GM15510 (cell line): ENCODE data around the gene KCTD1.

ENCODE experiments used
- POLR2A ChIP-seq: IDR thresholded peaks from 3 replicates; pipeline ENCODE4 v1.6.1; 2011; ENCODE audit warnings: borderline replicate concordance; ENCODE audit not compliant: insufficient read length; ENCODE audit errors: extremely low read depth

Gene KCTD1

DNA sequence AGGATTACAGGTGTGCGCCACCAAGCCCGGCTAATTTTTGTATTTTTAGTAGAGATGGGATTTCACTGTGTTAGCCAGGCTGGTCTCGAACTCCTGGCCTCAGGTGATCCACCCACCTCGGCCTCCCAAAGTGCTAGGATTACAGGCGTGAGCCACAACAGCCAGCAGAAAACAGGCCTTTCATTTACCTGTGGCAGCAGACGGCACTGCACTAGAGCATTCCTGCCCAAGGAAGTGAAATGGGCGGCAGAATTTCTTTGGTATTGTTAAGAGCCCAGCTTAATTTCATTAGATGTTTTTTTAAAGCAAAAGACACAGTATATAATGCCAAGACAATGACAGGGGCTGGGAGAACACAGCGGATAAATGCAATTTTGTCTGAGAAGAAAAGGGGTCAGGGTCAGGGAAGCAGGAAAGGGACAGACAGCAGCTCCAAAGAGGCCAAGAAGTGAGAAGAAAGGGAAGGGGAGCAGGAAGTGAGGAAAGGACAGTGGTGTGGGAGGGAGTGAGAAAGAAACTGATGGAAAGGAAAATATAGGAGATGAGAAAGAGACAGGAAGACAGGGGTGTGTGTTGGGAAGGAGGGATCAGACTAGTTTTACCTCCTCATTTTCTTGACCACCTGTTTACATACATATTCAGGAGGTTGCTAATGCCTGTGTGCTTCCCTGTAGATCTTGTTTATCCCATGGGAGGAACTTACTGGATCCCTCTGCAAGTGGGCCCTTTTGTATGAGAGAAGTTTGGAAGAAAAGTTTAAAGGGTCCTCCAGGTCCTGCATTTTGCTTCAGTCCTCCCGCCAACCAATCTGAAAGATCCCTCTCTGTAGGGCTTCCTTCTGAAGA lies 32.5 kb downstream of the KCTD1 start:
- TF ChIP-seq POLR2A, result no peak

DNA sequence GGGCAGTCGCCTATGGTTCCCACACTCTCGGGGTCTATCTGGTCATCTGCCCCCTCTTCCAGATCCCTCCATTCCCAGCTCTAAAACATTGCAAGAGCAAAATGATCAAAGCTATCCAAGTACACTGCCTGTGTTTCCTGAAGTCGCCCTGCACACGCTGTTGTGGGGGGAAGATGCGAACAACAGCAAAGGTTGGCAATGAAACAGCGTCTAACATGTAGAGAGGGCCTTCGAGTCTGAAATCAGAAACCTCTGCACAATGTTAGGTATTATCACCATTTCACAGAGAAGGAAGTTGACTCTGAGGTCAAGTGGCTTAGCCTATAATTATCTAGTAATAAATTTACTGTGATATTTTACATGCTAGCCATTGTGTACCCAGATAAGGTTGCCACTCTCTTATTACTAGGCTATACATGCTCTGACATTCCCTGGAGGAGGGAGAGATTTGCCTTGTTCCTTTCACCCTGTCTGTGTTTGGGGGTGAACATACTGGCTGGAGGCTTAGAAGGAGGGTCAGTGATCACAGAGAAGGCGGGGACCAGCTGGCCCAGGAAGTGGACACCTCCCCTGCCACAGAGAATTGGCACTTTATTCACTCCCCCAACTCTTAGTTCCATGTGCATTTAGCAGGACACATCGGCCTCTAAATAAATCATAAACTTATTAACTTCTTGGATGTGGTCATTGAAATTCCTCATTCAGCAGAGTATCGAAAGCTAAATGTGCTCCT lies 36.8 kb downstream of the KCTD1 start:
- TF ChIP-seq POLR2A, result no peak

DNA sequence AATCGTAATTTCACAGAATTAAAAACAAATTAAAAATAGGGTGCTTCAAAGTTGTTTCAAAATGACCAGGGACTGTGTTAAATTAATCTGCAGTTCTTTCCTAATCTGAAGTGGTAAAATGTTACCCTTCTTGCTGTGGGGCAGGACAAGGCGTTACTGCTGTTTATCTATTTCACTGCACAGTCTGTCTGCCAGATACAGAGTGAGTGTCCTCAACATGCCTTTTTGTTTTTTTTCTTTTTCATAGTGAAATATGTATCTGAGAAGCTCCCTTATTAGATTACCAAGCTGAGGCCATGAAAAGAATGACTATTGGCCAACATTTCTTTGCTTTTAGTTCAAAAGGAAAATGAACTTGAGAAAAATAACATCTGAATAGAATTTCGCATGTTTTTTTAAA lies 38.0 kb downstream of the KCTD1 start:
- TF ChIP-seq POLR2A, result no peak

DNA sequence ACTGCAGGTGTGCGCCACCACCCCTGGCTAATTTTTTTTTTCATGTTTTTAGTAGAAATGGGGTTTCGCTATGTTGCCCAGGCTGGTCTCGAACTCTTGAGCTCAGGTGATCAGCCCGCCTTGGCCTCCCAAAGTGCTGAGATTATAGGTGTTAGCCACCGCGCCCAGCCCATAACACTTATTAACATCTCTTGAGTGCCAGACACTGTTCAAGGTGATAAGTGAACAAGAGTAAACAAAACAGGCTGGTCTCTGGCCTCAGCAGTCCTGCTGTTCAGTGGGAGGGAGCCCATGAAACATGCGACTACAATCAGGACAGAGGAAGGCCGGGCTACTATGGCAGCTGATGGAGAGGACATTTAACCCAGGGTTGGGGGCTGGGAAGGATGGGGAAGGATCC lies 42.3 kb downstream of the KCTD1 start:
- TF ChIP-seq POLR2A, result no peak

DNA sequence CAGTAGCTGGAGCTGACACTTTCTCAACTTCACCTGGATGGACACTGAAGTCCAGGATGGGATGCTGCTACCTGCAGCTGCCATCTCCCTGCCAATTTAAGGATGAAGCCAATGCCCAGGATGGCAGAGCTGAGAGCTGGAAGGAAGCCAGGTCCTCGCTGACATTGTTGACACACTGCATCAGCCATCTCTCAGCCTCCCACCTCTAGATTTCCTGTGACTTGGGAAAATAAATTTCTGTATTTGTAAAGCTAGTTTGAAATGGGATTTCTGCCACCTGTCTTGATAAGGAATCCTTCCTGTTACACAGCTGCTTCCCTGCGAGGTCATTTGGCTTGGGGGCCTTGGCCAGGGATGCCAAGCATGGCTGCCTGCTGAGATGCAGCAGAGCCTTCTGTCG lies 43.5 kb downstream of the KCTD1 start:
- TF ChIP-seq POLR2A, result no peak

DNA sequence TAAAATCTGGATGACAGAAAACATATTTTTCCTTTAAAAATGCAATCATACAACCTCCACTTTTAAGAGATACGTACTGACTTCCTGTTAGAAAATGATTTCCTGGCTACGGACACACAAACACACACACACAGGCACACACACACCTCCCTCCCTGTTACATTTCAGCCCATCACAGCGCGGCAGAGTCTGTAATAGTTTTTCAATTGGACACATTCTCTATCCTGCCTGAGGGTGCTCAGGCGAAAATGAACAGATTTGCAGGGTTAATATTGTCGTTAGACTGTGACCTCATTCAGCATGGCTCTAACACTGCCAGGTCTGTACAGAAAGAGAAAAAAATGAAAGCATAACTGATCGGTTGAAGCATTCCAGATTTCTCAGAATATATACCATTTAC lies 45.0 kb downstream of the KCTD1 start:
- TF ChIP-seq POLR2A, result no peak

DNA sequence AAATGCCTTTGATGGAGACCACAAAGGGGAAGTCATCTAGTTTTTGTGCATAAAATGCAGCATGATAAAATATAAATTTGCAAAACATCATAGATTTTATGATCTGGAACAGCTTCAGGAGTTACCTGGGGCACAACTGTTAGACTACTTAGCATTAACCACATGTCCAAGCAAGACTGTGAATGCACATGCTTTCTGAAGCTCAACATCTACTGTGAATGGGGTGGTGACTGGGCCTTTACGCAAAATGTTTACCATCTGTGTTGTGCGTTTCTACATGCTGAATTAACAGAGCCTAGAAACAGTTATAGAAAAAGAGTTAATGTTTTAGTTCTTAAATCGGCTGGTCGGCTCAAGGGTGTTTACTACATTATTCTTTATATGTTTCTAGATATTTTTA lies 45.5 kb downstream of the KCTD1 start:
- TF ChIP-seq POLR2A, result no peak

DNA sequence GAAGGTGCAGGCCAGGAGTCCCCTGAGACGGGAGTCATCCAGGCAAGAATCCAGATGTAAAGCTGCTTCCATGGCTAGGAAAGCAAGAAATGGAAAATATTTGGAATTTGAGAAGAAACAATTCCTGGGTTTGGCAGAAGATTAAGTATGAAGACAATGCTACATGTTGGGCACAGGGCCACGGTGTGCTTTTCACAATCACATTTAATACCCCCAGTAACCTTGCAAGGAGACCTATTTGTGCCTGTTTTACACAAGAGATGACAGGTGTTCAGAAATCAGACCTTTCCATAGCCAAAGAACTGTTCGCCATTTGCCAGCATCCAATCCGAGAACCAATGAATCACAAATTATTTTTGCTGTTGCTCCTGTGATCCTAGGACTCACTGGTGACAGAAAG lies 50.5 kb downstream of the KCTD1 start:
- no peak for TF ChIP-seq POLR2A

DNA sequence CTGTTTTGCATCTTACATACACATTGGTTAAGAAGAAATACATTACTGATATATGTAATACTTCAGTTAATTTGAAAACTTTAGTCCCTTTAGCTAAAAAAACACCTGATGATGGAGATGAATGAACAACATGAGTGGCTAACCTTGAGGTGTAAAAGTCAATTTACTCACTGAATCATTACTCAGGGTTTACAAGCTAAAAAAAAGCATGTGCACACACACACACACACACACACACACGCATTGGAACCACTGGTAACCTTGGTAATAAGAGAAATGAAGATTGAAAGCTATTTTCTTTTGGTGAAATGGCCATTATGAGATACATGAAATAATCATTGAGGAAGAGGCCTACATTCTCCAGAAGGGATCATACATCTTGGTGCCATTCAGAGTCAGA lies 51.8 kb downstream of the KCTD1 start:
- no peak for TF ChIP-seq POLR2A

DNA sequence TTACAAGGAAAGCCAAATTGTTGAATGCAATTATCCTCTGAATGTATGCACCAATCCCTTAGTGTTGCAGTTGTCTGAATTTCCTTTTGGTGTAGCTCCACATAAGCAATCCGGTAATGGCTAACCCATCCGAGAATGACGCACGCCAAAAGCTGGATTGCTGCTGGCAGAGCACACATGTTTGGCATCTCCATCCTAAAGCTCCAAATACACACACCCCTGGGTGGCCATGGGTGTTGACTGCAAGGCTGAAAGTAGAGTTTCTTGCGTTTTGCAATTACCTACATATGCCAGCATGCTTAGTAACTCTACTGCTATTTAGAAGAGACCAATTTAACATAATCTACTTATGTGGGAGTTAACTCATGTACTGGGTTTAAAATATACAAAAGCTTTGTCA lies 53.1 kb downstream of the KCTD1 start:
- no peak for TF ChIP-seq POLR2A

DNA sequence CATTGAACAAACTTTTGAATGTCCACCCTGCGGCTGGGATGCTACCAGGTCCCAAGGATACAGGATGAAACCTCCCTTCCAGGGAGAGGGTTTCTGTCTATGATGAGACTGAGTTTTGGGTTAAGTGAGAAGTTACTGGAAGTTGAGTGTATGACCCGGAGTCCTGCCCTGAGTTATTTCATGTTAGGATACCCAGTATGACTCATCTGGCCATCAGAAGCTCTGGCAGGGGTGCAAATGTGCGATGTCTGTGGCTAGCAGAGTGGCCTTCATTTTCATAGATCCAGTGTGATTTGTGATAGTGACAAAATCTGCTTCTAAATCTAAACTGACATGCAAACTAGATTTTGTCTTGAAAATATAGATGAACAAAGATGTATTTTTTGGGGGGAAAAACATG lies 55.3 kb downstream of the KCTD1 start:
- no peak for TF ChIP-seq POLR2A

DNA sequence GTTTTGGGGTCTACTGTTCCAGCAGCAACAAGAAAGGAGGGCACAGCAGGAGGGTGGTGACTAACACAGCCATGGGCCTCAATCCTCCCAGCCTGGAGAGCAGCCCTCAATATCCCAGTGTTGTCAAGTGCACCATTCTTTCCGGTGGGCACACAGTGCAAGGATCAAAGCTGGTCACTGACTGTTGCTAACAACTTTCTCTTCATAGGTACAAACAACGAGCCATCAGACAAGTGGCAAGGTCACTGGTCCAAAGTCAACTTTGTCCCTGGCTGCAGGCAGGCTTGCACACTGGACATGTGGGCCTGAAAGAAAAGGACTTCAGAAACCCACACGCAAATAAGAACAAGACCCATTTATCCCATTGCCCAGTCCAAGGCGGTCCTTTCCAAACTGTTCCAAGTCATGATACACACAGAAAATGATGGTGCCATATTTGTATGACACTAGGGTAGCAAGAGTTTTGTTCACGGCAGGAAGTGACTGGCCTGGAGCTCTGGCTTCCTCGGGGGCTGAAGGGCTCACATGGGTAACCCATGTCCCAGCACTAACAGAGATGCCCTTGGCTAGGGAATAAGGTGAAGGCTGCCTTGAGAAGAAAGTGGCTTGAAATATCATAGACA lies 57.0 kb downstream of the KCTD1 start:
- TF ChIP-seq POLR2A, result no peak

DNA sequence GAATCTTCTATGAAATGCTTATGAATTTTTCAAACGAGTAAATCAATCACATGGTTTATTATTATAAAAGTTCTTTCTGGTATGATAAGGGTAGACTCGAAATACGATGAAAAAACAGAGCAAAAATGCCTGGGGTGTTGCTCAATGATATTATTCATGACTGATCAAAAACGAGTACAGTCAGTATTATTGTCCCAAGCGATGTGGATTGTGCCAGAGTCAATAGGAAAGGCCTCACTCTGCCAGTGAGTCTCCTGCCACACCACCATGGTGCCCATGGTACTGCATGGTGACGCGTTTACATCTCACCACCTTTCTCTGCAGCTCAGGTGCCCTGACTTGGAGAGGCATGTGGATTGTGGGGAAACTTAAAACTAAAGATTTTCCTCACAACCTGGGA lies 58.5 kb downstream of the KCTD1 start:
- TF ChIP-seq POLR2A, result no peak

DNA sequence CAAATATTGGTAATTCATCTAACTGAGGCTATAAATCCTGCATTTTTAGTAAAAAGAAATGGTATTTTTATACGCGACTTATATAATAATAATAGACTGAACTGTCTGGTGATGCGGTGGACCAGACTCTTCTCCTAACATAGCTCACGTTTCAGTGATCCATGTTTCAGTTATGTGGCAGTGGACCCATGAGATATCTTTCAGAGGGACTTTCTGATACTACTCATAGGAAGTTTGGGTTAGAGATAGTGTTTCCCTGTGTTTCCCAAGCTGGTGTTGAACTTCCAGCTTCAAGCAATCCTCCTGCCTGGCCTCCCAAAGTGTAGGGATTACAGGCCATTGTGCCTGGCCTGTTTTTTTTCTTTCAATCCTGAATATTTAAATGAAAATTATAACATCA lies 59.2 kb downstream of the KCTD1 start:
- no peak for TF ChIP-seq POLR2A

DNA sequence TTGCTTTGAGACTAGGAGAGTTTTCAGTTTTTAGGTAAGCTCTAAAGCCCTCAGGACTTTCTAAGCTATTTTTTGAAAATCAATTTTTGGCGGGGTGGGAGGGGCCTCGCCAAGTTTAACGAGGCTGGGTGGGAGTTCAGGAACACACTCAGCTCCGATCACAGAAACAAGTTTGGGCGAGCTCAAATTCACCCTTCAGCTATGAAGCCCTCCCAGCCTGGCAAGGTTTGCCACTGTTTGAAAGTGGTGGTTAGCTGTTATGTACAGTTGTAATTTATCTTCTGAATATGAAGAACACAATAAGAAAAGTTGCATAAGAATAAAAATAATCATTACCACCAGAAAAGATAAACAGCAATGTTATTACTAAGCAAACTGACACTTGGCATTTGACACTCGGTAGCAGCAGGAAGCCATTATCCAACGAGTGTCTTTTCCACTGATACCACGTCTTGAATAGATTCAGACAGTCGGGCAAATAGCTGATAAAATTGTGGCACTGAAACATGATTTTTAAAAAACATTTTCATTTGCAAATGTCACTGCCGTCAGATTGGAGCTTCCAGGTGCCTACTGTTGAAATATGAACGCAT lies 59.8 kb downstream of the KCTD1 start:
- TF ChIP-seq POLR2A, result no peak
